ENCODE measurements around the gene ATG16L1. TPM values are rescaled to one million over a fixed set of nuclear protein-coding genes. Genes with fewer than 3 reads are reported as not detected.

ATG16L1 gene
- total and polyA plus RNA-seq, 9 of the 15 experiments (the other 6 are each of a cell fraction or from before 2014, with no cell fraction given): 6.4 to 21.3 (median 17.2) TPM

DNA sequence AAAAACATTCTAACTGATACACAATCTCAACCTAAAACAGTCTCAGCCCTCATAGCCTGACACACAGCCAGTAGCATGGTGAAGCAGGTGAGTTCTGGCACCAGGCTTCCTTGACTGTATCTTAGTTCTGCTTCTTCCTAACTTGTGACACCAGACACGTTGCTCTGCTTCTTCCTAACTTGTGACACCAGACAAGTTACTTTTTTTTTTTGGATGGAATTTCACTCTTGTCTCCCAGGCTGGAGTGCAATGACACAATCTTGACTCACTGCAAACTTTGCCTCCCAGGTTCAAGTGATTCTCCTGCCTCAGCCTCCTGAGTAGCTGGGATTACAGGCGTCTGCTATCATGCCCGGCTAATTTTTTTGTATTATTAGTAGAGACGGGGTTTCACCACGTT lies 6.7 kb upstream of the ATG16L1 start:
- Histone ChIP-seq H3K4me3 (no peak overlapping the region), H3K79me2 (ENCODE audit: control insufficient read depth, insufficient read depth, low read length) (no peaks in the 10 kb centered on the region), H2AFZ (ENCODE audit: low read depth, low read length) (no peak overlapping the region), H3K4me1 (replicated peaks in 1 of 2; ENCODE audit: control insufficient read depth in 2 of 2, insufficient read depth in 2 of 2, low read length in 2 of 2) (peaks cover 11 to 20% of the 10 kb centered on the region in 2 experiments; a peak in 4 of 5 replicates), H3K9me3 (replicated peaks; ENCODE audit: control insufficient read depth, insufficient read depth, low read depth, low read length) (no peaks in the 10 kb centered on the region), H3K27ac (ENCODE audit: extremely low read depth, low read depth, low read length) (no peak overlapping the region), H3K27me3 (ENCODE audit: control insufficient read depth in 2 of 2, insufficient read depth in 2 of 2, low read length in 2 of 2) (no peaks in the 10 kb centered on the region), H3K9ac (ENCODE audit: insufficient read depth in 1 of 2, low read depth in 2 of 2, low read length in 2 of 2) (no peak overlapping the region), H3K36me3 (ENCODE audit: control insufficient read depth, insufficient read depth, low read length) (no peaks in the 10 kb centered on the region), H3K4me2 (ENCODE audit: insufficient read depth, low read length) (no peak overlapping the region), H4K20me1 (replicated peaks; ENCODE audit: control insufficient read depth, insufficient read depth, low read length) (no peaks in the 10 kb centered on the region), H3K9me1 (ENCODE audit: control insufficient read depth, insufficient read depth, low read length) (no peaks in the 10 kb centered on the region)
- FAIRE-seq: no peak
- WGBS (ENCODE audit: insufficient coverage, low coverage, missing lambda C conversion rate): 19% methylated on average over 5 of the region's 5 CpGs
- POLR2A ChIA-PET: interaction anchor here (0.6 to 0.8 kb wide), 2 partner anchors 11 to 651 kb away, joined by 3 read pairs; no protein-coding TSS in a partner anchor
- CTCF ChIA-PET (ENCODE audit: low intra/inter-chr PET ratio): no interaction called here
- BruUV-seq (replicated peaks): no TSS peak
- in situ Hi-C loops (cut with MboI): no loop called here
- intact Hi-C loops (cut with micrococcal nuclease): loop anchor here (10.0 kb wide), 1 partner anchor 70 kb away; no protein-coding TSS in a partner anchor
- no peak for ATAC-seq
- no peak for DNase-seq (ENCODE audit: extremely low read depth in 1 of 4, low spot score in 3 of 4)
- peak; percentile 34; the same call in 1 of the 2 replicates for TF ChIP-seq FOSL1 (tag; conservative IDR thresholded peaks at IDR 0.05)
- TF ChIP-seq MXI1 (IDR thresholded peaks at IDR 0.05; ENCODE audit: low read depth, low read length): no peak

DNA sequence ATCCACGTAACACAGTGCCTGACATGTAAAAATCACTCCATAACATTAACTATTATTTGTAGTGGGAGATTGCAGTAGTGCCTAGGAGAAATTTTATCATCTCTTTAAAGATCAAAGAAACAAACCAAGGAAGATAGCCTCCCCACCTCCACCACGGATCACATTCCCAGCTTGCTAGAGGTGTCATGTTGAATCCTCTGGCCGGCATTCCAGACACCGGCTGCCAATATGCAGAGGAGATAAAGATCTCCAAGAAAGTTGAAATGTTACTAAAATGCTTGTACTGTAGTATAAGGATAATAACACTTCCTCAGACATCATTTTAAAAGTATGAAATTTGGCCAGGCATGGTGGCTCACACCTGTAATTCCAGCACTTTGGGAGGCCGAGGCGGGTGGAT lies 6.1 kb upstream of the ATG16L1 start:
- H4K20me1 ChIP-seq (replicated peaks; ENCODE audit: control insufficient read depth, insufficient read depth, low read length): no peaks in the 10 kb centered on the region
- H3K27ac ChIP-seq (ENCODE audit: extremely low read depth, low read depth, low read length): no peak overlapping the region
- no peaks in the 10 kb centered on the region for H3K27me3 ChIP-seq (ENCODE audit: control insufficient read depth in 2 of 2, insufficient read depth in 2 of 2, low read length in 2 of 2)
- 59% methylated on average over 6 of the region's 6 CpGs for WGBS (ENCODE audit: insufficient coverage, low coverage, missing lambda C conversion rate)
- H2AFZ ChIP-seq (ENCODE audit: low read depth, low read length): no peak overlapping the region
- no peak for ATAC-seq
- H3K36me3 ChIP-seq (ENCODE audit: control insufficient read depth, insufficient read depth, low read length): no peaks in the 10 kb centered on the region
- no peak for DNase-seq (ENCODE audit: extremely low read depth in 1 of 4, low spot score in 3 of 4)
- ChIA-PET CTCF (ENCODE audit: low intra/inter-chr PET ratio) (no interaction called here), POLR2A (interaction anchor here (0.6 kb wide), 1 partner anchor 652 kb away, joined by 3 read pairs; no protein-coding TSS in a partner anchor)
- no peaks in the 10 kb centered on the region for H3K79me2 ChIP-seq (ENCODE audit: control insufficient read depth, insufficient read depth, low read length)
- no TSS peak for BruUV-seq (replicated peaks)
- no peak for TF ChIP-seq SNRNP70 (optimal IDR thresholded peaks at IDR 0.05; ENCODE audit: low read depth, low read length)
- no peak for TF ChIP-seq HIVEP1 (CRISPR knock-in tag; IDR thresholded peaks at IDR 0.05)
- no peak for TF ChIP-seq DACH1 (IDR thresholded peaks at IDR 0.05; ENCODE audit: partially characterized antibody)
- no peak for TF ChIP-seq ZNF764 (CRISPR knock-in tag; IDR thresholded peaks at IDR 0.05; ENCODE audit: low read depth)
- TF ChIP-seq TSC22D4 (tag; IDR thresholded peaks at IDR 0.05): no peak
- TF ChIP-seq HNRNPUL1 (IDR thresholded peaks at IDR 0.05; ENCODE audit: low read length): no peak
- no peaks in the 10 kb centered on the region for H3K9me1 ChIP-seq (ENCODE audit: control insufficient read depth, insufficient read depth, low read length)
- H3K9ac ChIP-seq (ENCODE audit: insufficient read depth in 1 of 2, low read depth in 2 of 2, low read length in 2 of 2): no peak overlapping the region
- H3K9me3 ChIP-seq (replicated peaks; ENCODE audit: control insufficient read depth, insufficient read depth, low read depth, low read length): peaks cover 6% of the 10 kb centered on the region; the same call in 1 of the 2 replicates
- peaks cover 11 to 20% of the 10 kb centered on the region in 2 experiments; a peak in 4 of 5 replicates for H3K4me1 ChIP-seq (replicated peaks in 1 of 2; ENCODE audit: control insufficient read depth in 2 of 2, insufficient read depth in 2 of 2, low read length in 2 of 2)
- FAIRE-seq: no peak
- intact Hi-C loops (cut with micrococcal nuclease): loop anchor here (10.0 kb wide), 1 partner anchor 71 kb away; no protein-coding TSS in a partner anchor
- H3K4me3 ChIP-seq: no peak overlapping the region
- no peak overlapping the region for H3K4me2 ChIP-seq (ENCODE audit: insufficient read depth, low read length)
- in situ Hi-C loops (cut with MboI): no loop called here

All from K562 (cell line).